HEK293 (cell line): ENCODE results near the gene DUOX1.
A peak's percentile ranks its signal among the peaks of the same experiment; 100 is the strongest.

Source experiments
- MEIS1 ChIP-seq: sonication (generic); formaldehyde crosslinking; IDR thresholded peaks from 2 replicates; pipeline ENCODE4 v1.8.1; 2022; ENCODE audit warnings: missing genetic modification reagents, mild to moderate bottlenecking, borderline replicate concordance
- SP7 ChIP-seq: fragments of 450-650 bp; formaldehyde crosslinking; IDR thresholded peaks from 2 replicates; pipeline ENCODE4 v1.5.1; 2016; ENCODE audit warnings: missing biosample characterization, missing genetic modification characterization
- WT1 ChIP-seq: fragments of 450-650 bp; formaldehyde crosslinking; IDR thresholded peaks from 2 replicates; pipeline ENCODE4 v1.5.1; 2016; ENCODE audit warnings: missing biosample characterization, missing genetic modification characterization
- YY1 ChIP-seq: fragments of 450-650 bp; formaldehyde crosslinking; IDR thresholded peaks from 2 replicates; pipeline ENCODE4 v1.5.1; 2018; ENCODE audit warnings: missing biosample characterization, missing genetic modification characterization
- ZBTB8A ChIP-seq: fragments of 450-650 bp; formaldehyde crosslinking; IDR thresholded peaks from 2 replicates; pipeline ENCODE4 v1.5.1; 2016; ENCODE audit warnings: missing biosample characterization, missing genetic modification characterization
- ZNF138 ChIP-seq: fragments of 450-650 bp; formaldehyde crosslinking; IDR thresholded peaks from 2 replicates; pipeline ENCODE4 v1.5.1; 2016; ENCODE audit warnings: missing biosample characterization, missing genetic modification characterization, borderline replicate concordance
- ZNF146 ChIP-seq: fragments of 450-650 bp; formaldehyde crosslinking; IDR thresholded peaks from 2 replicates; pipeline ENCODE4 v1.5.1; 2016; ENCODE audit warnings: missing biosample characterization, missing genetic modification characterization
- ZNF2 ChIP-seq: fragments of 450-650 bp; formaldehyde crosslinking; IDR thresholded peaks from 2 replicates; pipeline ENCODE4 v1.5.1; 2016; ENCODE audit warnings: missing biosample characterization, missing genetic modification characterization
- ZNF214 ChIP-seq: fragments of 450-650 bp; formaldehyde crosslinking; IDR thresholded peaks from 2 replicates; pipeline ENCODE4 v1.5.1; 2017; ENCODE audit warnings: missing biosample characterization, mild to moderate bottlenecking, missing genetic modification characterization, borderline replicate concordance
- ZNF266 ChIP-seq: fragments of 450-650 bp; formaldehyde crosslinking; IDR thresholded peaks from 2 replicates; pipeline ENCODE4 v1.5.1; 2016; ENCODE audit warnings: missing biosample characterization, missing genetic modification characterization, low read depth
- ZNF341 ChIP-seq: fragments of 450-650 bp; formaldehyde crosslinking; IDR thresholded peaks from 2 replicates; pipeline ENCODE4; 2016; ENCODE audit warnings: low read depth, missing biosample characterization, missing genetic modification characterization
- ZNF354C ChIP-seq: fragments of 450-650 bp; formaldehyde crosslinking; IDR thresholded peaks from 2 replicates; pipeline ENCODE4 v1.5.1; 2016; ENCODE audit warnings: missing biosample characterization, missing genetic modification characterization, low read depth, borderline replicate concordance
- ZNF404 ChIP-seq: fragments of 450-650 bp; formaldehyde crosslinking; IDR thresholded peaks from 2 replicates; pipeline ENCODE4 v1.5.1; 2017; ENCODE audit warnings: missing biosample characterization, missing genetic modification characterization
- ZNF624 ChIP-seq: fragments of 450-650 bp; formaldehyde crosslinking; IDR thresholded peaks from 2 replicates; pipeline ENCODE4 v1.5.1; 2017; ENCODE audit warnings: missing biosample characterization, missing genetic modification characterization
- ZNF660 ChIP-seq: fragments of 450-650 bp; IDR thresholded peaks from 2 replicates; pipeline ENCODE4 v1.5.1; 2018; ENCODE audit warnings: missing biosample characterization, mild to moderate bottlenecking, missing genetic modification characterization
- ZNF768 ChIP-seq: fragments of 450-650 bp; formaldehyde crosslinking; IDR thresholded peaks from 2 replicates; pipeline ENCODE4 v1.5.1; 2018; ENCODE audit warnings: missing biosample characterization, mild to moderate bottlenecking, missing genetic modification characterization
- ZXDB ChIP-seq: fragments of 450-650 bp; formaldehyde crosslinking; IDR thresholded peaks from 2 replicates; pipeline ENCODE4 v1.5.1; 2016; ENCODE audit warnings: missing biosample characterization, missing genetic modification characterization
- TF ChIP-seq, protein P1 (sequence below): fragments of 450-650 bp; formaldehyde crosslinking; IDR thresholded peaks from 2 replicates; pipeline ENCODE4 v1.5.1; 2016; ENCODE audit warnings: missing biosample characterization, missing genetic modification characterization
- TF ChIP-seq, protein P2 (sequence below): fragments of 450-650 bp; formaldehyde crosslinking; optimal IDR thresholded peaks from 2 replicates; pipeline ENCODE3; 2016; ENCODE audit warnings: missing biosample characterization, mild to moderate bottlenecking, missing genetic modification characterization
- TF ChIP-seq, protein P3 (sequence below): fragments of 450-650 bp; formaldehyde crosslinking; IDR thresholded peaks from 2 replicates; pipeline ENCODE4 v1.5.1; 2016; ENCODE audit warnings: missing biosample characterization, missing genetic modification characterization
- TF ChIP-seq, protein P4 (sequence below): fragments of 450-650 bp; formaldehyde crosslinking; IDR thresholded peaks from 2 replicates; pipeline ENCODE4 v1.5.1; 2017; ENCODE audit warnings: missing biosample characterization, missing genetic modification characterization
- TF ChIP-seq, protein P5 (sequence below): fragments of 450-650 bp; formaldehyde crosslinking; IDR thresholded peaks from 2 replicates; pipeline ENCODE4 v1.5.1; 2016; ENCODE audit warnings: missing biosample characterization, missing genetic modification characterization
- TF ChIP-seq, protein P6 (sequence below): fragments of 450-650 bp; formaldehyde crosslinking; IDR thresholded peaks from 2 replicates; pipeline ENCODE4 v1.5.1; 2016; ENCODE audit warnings: missing biosample characterization, missing genetic modification characterization, low read depth
- TF ChIP-seq, protein P7 (sequence below): fragments of 450-650 bp; formaldehyde crosslinking; IDR thresholded peaks from 2 replicates; pipeline ENCODE4 v1.5.1; 2016; ENCODE audit warnings: missing biosample characterization, missing genetic modification characterization
- TF ChIP-seq, protein P8 (sequence below): fragments of 450-650 bp; formaldehyde crosslinking; IDR thresholded peaks from 2 replicates; pipeline ENCODE4 v1.5.1; 2016; ENCODE audit warnings: missing biosample characterization, missing genetic modification characterization

DUOX1 gene

DNA sequence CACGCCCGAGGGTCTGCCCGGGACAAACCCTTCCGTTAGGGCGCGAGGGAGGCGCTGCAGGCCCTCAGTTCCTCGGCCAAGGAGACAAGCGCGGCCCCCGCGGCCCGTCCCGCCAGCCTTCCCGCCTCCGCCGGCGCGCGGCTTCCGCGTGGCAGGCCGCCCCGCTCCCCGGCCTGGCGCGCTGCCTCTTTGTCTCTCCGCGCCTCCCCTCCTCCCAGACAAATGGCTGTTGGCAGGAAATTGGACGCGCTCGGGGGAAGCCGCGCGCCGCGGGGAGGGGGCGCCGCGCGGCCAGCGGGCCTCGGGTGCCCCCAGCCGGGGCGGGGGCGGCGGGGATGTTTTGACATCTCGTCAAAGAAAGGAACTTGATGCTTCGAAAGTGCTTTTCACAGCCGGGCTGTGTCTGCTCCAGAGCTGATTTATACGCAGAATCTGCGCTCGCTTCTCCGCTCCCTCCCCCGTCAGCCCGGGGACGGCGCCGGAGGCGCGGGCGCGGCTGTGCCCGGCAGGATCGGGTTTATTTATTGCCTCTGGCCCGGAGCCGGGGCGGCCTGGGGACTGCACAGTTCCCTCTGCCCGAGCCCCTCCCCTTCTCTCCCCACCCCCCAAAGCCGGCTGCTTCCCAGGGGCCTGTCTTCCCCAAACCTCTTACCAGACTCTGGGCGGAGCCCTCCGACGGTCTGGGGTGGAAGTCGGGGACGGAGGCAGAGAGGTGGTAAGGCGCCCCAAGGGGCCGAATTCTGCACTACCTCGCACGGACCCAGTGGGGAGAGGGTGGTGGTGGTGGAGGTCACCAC lies 37.2 kb downstream of the DUOX1 start (continued):
- TF ChIP-seq SP7 (tag by site-specific recombination), result no peak
- no peak for TF ChIP-seq ZNF354C (tag by site-specific recombination)
- TF ChIP-seq ZNF146 (tag by site-specific recombination), result no peak
- TF ChIP-seq, protein P1, sequence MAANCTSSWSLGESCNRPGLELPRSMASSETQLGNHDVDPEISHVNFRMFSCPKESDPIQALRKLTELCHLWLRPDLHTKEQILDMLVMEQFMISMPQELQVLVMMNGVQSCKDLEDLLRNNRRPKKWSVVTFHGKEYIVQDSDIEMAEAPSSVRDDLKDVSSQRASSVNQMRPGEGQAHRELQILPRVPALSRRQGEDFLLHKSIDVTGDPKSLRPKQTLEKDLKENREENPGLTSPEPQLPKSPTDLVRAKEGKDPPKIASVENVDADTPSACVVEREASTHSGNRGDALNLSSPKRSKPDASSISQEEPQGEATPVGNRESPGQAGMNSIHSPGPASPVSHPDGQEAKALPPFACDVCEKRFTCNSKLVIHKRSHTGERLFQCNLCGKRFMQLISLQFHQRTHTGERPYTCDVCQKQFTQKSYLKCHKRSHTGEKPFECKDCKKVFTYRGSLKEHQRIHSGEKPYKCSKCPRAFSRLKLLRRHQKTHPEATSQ (tag by site-specific recombination), result no peak
- TF ChIP-seq, protein P2, sequence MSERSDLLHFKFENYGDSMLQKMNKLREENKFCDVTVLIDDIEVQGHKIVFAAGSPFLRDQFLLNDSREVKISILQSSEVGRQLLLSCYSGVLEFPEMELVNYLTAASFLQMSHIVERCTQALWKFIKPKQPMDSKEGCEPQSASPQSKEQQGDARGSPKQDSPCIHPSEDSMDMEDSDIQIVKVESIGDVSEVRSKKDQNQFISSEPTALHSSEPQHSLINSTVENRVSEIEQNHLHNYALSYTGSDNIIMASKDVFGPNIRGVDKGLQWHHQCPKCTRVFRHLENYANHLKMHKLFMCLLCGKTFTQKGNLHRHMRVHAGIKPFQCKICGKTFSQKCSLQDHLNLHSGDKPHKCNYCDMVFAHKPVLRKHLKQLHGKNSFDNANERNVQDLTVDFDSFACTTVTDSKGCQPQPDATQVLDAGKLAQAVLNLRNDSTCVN, result peak; percentile 66
- TF ChIP-seq ZNF266 (tag by site-specific recombination), result no peak
- no peak for TF ChIP-seq ZNF404 (tag by site-specific recombination)
- TF ChIP-seq, protein P3, sequence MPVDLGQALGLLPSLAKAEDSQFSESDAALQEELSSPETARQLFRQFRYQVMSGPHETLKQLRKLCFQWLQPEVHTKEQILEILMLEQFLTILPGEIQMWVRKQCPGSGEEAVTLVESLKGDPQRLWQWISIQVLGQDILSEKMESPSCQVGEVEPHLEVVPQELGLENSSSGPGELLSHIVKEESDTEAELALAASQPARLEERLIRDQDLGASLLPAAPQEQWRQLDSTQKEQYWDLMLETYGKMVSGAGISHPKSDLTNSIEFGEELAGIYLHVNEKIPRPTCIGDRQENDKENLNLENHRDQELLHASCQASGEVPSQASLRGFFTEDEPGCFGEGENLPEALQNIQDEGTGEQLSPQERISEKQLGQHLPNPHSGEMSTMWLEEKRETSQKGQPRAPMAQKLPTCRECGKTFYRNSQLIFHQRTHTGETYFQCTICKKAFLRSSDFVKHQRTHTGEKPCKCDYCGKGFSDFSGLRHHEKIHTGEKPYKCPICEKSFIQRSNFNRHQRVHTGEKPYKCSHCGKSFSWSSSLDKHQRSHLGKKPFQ (tag by site-specific recombination), result no peak
- TF ChIP-seq MEIS1 (CRISPR knock-in tag), result no peak
- peak; percentile 35; the same call in 1 of the 2 replicates for TF ChIP-seq ZXDB
- no peak for TF ChIP-seq ZNF768
- TF ChIP-seq YY1, result 0 out of 2 replicates have a peak, but pooled peaks have one; percentile 20
- TF ChIP-seq ZNF138, result no peak
- TF ChIP-seq ZNF660 (tag by site-specific recombination), result peak; percentile 50; the same call in 1 of the 2 replicates
- peak; percentile 55; the same call in 1 of the 2 replicates for TF ChIP-seq ZBTB8A (tag by site-specific recombination)
- TF ChIP-seq, protein P4, sequence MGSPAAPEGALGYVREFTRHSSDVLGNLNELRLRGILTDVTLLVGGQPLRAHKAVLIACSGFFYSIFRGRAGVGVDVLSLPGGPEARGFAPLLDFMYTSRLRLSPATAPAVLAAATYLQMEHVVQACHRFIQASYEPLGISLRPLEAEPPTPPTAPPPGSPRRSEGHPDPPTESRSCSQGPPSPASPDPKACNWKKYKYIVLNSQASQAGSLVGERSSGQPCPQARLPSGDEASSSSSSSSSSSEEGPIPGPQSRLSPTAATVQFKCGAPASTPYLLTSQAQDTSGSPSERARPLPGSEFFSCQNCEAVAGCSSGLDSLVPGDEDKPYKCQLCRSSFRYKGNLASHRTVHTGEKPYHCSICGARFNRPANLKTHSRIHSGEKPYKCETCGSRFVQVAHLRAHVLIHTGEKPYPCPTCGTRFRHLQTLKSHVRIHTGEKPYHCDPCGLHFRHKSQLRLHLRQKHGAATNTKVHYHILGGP (tag by site-specific recombination), result no peak
- peak; percentile 46; the same call in 1 of the 2 replicates for TF ChIP-seq ZNF341 (tag by site-specific recombination)
- TF ChIP-seq, protein P5, sequence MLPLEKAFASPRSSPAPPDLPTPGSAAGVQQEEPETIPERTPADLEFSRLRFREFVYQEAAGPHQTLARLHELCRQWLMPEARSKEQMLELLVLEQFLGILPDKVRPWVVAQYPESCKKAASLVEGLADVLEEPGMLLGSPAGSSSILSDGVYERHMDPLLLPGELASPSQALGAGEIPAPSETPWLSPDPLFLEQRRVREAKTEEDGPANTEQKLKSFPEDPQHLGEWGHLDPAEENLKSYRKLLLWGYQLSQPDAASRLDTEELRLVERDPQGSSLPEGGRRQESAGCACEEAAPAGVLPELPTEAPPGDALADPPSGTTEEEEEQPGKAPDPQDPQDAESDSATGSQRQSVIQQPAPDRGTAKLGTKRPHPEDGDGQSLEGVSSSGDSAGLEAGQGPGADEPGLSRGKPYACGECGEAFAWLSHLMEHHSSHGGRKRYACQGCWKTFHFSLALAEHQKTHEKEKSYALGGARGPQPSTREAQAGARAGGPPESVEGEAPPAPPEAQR (tag by site-specific recombination), result no peak
- TF ChIP-seq ZNF2 (tag by site-specific recombination), result no peak
- TF ChIP-seq, protein P6, sequence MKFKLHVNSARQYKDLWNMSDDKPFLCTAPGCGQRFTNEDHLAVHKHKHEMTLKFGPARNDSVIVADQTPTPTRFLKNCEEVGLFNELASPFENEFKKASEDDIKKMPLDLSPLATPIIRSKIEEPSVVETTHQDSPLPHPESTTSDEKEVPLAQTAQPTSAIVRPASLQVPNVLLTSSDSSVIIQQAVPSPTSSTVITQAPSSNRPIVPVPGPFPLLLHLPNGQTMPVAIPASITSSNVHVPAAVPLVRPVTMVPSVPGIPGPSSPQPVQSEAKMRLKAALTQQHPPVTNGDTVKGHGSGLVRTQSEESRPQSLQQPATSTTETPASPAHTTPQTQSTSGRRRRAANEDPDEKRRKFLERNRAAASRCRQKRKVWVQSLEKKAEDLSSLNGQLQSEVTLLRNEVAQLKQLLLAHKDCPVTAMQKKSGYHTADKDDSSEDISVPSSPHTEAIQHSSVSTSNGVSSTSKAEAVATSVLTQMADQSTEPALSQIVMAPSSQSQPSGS (tag by site-specific recombination), result no peak
- no peak for TF ChIP-seq ZNF624 (tag by site-specific recombination)
- no peak for TF ChIP-seq ZNF214 (tag by site-specific recombination)
- TF ChIP-seq, protein P7, sequence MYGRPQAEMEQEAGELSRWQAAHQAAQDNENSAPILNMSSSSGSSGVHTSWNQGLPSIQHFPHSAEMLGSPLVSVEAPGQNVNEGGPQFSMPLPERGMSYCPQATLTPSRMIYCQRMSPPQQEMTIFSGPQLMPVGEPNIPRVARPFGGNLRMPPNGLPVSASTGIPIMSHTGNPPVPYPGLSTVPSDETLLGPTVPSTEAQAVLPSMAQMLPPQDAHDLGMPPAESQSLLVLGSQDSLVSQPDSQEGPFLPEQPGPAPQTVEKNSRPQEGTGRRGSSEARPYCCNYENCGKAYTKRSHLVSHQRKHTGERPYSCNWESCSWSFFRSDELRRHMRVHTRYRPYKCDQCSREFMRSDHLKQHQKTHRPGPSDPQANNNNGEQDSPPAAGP (tag by site-specific recombination), result no peak
- TF ChIP-seq, protein P8, sequence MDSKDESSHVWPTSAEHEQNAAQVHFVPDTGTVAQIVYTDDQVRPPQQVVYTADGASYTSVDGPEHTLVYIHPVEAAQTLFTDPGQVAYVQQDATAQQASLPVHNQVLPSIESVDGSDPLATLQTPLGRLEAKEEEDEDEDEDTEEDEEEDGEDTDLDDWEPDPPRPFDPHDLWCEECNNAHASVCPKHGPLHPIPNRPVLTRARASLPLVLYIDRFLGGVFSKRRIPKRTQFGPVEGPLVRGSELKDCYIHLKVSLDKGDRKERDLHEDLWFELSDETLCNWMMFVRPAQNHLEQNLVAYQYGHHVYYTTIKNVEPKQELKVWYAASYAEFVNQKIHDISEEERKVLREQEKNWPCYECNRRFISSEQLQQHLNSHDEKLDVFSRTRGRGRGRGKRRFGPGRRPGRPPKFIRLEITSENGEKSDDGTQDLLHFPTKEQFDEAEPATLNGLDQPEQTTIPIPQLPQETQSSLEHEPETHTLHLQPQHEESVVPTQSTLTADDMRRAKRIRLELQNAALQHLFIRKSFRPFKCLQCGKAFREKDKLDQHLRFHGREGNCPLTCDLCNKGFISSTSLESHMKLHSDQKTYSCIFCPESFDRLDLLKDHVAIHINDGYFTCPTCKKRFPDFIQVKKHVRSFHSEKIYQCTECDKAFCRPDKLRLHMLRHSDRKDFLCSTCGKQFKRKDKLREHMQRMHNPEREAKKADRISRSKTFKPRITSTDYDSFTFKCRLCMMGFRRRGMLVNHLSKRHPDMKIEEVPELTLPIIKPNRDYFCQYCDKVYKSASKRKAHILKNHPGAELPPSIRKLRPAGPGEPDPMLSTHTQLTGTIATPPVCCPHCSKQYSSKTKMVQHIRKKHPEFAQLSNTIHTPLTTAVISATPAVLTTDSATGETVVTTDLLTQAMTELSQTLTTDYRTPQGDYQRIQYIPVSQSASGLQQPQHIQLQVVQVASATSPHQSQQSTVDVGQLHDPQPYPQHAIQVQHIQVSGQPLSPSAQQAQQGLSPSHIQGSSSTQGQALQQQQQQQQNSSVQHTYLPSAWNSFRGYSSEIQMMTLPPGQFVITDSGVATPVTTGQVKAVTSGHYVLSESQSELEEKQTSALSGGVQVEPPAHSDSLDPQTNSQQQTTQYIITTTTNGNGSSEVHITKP (tag by site-specific recombination), result no peak
- no peak for TF ChIP-seq WT1 (tag by site-specific recombination)
